GM18909 (cell line): Measurements from ENCODE around the gene PTPN14.

ENCODE experiments used
- ATAC-seq: cut with Tn5 transposase; IDR thresholded peaks from one replicate; pipeline ENCODE4 v1.9.1; 2021; ENCODE audit warnings: mild to moderate bottlenecking; ENCODE audit not compliant: unreplicated experiment, poor library complexity

Gene PTPN14

DNA sequence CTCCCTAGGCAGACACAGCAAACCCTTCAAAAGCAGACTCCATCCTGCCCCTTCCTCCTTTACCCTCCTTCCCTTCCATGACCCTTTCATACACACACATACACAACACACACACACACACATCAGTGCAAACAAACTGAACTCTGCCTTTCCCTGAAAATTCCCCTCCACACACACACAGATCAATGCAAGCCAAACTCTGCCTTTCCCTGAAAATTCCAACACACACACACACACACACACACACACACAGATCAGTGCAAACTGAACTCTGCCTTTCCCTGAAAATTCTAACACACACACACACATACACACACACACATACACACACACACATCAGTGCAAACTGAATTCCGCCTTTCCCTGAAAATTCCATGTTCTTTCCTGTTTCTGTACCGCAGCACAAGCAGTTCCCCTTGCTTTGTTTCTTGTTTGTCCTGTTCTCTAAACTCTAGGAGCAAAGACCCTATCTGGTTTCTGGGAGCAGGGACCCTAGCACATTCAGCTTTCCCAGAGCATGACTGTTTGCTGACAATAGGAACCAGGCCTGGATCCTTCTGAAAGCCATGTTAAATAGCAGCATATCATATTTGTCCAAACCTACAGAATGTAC lies 91.0 kb downstream of the PTPN14 start:
- ATAC-seq = no peak

DNA sequence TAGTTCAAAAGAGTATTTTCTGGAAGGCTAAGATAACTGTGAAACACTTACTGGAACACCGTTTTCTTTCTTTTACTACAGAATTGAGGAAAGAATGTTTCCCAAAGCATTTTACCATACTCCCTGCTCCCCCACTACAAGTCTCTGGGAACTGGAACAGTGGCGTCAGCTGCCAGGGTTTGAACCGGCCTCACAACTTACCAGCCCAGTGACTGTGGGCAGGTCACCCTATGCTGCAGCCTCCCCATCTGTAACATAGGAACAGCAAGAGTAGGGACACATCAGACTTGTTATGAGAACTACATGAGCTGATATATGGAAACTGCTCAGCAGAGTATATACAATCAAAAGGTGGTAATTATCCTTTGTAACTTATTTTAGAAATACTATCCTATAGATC lies 91.5 kb downstream of the PTPN14 start:
- no peak for ATAC-seq

DNA sequence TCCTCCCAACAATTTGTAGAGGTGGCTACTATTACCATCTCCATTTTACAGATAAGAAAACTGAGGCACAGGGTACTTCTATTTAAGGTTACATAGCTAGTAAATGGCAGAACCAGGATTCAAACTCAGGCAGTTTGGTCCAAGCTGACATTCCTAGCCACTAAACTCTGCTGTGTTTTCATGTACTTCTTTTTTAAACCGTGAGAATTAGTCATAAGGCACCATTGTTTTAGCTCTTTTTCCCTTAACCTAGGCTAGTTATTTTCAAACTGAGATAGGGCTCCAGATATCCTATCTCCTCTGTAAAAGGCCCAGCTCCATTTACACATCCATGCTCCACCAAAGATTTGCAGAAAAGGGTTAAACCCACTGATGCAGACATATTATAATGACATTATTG lies 92.9 kb downstream of the PTPN14 start:
- ATAC-seq = no peak

DNA sequence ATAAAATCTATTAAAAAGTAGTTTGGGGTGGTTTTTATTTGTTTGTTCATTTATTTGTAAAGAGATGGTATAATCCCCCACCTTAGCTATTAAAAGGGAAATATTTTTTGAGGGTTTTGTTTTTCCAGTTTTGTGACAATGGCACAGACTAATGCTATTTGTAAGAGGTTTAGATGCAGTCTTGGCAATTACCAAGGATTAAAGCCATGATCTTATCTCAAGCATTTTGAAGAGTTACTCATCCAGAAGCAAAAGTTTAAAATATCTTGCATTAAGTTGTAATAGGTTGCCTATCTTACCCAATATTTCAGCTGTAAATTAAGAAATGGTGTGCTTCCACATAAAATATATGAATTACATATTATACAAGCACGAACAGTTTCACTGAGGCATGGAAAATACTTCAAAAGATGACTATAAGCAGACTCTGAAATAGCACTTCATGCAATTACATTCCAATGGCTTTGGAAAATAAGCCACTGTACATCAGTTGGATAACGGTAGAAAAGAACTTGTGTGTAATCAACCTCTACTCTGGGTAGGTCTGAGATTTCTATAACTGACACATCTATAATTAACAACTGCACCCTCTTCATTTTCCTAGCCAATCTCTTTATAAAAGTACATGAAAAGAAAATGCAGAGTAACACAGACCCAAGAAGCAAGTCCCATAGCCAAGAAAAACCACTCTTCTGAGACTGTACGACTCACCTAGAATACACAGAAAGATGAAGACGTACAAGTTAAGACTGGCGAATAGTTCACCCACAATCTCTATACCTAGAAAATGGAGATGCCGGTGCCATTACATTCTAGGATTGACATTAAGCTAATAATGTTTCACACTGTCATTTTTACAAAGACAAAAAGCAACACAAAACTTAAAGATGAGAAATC lies 95.2 kb downstream of the PTPN14 start:
- no peak for ATAC-seq

DNA sequence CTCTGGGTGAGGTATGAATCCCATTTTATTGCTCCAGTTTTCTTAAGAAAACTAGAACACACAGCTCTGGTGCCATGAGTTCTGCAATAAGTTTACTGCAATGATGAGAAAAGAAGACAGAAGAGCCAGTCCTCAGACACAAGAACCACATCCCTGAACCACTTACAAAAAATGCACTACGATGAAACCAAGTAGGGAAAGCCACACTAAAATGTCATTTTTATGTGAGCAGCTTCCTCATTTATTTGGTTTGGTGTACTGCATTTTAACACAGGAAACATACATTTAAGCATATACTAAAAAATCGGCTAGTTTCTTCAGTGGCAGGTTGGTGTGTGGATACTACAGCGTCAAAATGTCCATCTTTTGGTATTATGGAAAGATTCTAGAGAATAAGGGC lies 95.9 kb downstream of the PTPN14 start:
- no peak for ATAC-seq

DNA sequence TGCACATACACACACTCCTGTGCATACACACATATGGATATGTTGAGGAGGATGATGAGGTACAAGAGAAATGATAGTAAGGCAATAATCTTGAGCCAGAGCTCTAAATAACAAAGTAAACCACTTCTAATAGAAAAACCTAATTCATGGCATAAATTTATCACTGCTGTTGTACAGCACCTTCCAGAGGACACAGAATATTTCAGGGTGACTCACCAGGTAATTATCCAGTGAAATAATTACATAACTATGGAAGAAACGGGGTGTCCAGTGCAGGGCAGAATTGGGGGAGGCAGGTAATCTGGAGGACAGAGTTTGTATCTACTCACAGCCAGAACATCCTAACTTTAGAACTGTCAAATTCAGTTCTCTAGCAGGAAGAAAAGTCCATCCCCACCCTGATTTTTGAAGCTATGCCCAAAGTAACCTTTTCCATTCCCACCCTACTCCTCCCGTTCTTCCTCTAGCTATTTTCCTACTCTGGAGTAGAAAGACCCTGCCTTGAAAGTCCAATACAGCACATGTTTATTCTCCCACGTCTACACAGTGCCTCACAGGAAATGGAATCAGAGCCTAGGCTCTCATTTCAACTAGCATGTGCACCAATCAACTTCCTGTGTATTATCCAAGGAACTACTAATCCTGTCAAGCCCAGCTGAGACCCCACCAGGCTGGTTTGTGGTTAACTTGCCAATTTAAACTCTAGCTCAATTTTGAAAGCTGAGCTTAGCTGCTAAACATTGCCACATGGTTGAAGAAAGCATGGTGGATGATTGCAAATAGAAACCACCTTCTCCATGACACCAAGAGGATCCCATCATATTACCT lies 96.6 kb downstream of the PTPN14 start:
- no peak for ATAC-seq

DNA sequence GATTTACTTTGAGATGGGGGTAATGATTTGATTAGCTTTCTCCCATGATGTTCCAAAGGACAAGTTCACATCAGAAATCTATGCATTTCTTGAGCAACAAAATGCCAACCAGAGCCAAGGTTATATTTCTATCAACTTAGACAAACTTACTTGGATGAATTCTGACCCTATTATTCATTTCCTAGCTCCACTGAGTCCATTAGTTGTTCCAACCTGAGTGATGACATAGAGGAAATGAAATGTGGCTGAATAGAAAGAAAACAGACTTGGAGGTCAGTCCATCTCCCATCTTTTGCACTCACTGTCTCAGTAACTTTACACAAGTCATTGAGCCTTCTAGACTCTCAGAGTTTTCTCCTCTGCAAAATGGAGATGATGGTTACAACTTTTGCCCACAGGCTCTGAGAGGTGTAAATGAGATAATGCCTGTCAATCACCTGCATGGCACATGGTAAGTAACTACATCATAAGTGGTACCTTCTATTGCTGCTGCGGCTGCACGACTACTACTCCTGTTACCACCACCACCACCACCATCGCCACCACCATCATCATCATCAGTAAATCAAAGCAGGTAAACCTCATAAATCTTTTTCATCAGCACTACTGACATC lies 98.2 kb downstream of the PTPN14 start:
- ATAC-seq = no peak

DNA sequence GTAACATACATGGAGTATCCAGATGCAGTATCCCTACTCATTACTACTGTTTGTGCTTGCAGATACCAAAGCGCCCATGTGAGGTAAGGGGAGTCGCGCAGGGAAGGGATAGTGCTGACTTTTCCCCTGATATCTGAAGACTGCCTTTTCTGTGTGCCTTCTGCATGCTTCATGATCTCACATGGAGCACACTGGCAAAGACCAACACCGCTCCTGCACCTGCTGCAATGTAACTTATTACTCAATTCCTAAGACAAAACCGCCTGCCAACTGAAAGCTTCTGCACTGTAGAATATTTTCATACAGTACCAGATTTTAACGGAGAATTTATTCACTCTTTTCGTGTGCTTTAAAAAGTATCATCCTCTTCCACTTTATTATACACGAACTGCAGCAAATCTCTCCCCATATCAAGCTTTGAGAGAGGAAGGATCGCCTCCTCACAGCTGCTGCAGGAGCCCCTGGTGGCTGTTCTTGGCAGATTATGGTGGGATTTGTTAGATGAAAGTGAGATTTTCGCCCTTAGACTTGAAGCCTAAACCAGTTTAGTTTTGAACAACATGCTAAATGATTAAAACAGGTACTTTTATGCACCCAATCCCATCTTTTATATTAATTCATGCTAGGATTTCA lies 99.1 kb downstream of the PTPN14 start:
- ATAC-seq = no peak

DNA sequence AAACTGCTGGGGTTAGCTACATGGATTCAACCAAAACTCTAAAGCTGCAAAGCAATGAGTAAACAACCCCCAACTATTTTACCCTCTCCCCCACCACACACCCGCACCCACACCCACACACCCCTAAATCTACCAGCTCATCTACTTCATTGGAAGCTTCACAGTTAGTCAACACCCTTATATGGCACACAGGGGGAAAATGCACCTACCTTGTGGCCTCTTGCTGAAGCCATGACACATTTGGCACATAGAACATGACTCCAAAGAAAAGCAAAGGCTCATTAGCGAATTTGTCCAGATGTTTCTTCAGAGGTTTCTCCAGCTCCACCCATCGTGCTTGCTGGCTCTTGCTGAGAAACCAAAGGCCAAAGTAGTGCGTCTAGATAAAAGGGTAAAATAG lies 99.8 kb downstream of the PTPN14 start:
- no peak for ATAC-seq

DNA sequence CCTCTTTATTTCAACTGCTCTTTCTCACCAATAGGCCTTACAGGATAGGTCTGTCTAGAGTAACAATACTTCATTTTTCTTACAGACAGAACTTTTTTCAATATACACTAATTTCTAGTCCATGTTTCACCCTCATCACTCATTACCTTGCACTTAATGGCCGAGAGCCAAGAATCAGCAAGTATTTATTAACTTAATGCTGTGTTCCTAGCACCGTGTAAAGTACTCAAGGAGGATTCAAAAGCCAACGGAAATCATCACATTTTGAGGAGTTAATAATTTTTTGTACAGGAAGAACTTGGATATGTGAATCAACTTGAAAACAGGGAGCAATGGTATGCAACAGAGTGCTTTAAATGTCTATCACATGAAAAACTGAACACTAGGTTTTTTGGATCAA lies 102.0 kb downstream of the PTPN14 start:
- no peak for ATAC-seq

DNA sequence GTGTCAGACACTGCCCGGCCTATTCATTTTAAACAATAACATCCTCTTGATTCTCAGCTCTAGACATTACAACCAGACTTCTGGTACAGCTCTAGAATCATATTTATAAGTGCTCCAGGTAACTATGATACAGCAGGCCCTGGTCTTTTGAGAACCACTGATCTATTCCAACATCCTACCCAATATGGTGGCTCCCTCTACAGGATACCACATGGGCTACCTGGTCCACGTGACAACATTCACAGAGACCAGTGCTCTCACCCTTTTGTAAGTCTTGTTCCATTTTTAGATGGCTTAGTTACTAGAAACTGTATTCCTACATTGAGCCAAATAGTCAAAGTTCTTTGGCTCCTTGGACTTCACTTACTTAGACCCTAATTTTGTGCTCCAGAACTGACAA lies 102.9 kb downstream of the PTPN14 start:
- ATAC-seq = no peak

DNA sequence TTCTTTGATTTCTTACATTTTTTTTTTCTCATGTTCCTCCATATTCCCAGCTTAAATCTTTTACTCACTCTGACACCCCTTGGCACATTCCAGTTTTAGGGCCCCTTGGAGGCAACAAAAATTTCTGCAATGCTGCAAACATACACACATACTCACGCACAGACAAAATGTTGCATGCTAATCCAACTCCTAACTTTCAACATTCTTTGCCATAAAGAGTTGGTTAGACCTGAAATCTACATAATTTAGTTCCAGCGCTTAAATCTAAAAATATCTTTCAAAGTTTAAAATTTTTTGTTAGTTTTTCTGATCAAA lies 103.9 kb downstream of the PTPN14 start:
- no peak for ATAC-seq

DNA sequence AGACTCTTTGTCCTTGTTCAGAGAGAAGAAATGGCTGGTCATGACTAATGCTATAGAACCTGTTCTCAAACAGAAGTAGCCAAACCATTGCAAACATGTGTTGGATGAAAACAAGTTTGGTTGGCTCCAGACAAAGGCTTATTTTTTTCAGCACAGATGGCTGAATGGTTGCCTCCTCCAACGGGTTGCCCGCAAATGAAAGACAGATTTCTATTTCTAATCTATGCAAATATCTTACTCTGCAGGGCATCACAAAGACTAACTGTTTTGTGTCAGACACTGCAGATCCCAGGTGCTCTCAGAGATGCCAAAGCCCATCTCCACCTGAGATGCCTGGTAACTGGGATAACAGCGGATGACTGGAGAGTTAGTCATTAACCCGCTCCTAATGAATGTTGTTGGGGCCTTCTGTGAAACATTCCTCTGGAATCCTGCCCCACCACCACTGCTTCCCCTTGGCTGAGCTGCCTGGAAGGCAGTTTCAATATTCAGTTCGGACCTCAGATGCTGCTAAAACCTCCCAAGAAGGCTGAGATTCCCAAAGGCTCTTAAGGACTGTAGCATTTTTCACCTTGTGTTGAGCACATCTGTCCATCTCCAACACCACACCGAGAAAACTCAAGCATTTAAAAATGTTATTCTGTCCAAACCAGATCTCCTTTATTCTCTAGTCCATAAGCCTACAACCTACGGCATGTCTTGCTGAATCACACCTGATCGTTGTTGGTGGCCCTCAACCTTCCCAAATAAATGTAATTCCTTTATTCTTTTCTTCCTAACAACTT lies 104.4 kb downstream of the PTPN14 start:
- peak; percentile 54 for ATAC-seq

DNA sequence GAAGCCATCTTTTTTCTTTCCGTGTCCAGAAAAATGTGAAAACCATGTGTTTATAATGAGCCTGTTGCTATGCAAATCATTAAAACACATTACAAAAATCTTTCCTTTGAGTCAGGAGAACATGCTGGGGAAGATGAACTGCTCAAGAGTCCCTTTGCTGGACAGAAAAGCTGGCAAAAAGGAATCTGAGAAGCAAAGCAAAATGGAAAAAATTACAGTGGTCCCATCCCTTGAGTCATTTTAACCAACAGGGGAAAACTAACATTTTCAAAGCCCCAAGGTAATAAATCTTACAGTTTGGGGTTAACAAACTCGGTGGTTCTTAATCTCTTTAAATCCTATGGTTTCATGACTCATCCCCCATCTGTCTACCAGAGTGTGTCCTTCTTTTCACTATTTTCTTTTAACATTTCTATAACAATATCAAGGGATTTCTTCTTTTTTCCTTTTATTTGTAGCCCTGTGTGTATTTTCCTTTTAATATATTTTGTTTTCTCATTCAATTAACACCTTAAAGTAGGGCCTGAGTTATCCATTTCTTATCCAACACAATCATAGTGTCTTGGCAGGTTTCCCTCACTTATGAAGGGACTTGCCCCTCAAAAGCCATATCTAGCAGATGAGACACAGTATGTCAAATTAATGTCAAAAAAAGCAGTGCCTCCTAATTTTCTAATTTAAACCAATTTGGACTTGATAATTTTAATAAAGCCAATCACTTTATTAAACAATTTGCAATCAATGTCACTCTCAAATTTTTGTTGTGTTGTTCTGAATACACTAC lies 105.4 kb downstream of the PTPN14 start:
- ATAC-seq = no peak

DNA sequence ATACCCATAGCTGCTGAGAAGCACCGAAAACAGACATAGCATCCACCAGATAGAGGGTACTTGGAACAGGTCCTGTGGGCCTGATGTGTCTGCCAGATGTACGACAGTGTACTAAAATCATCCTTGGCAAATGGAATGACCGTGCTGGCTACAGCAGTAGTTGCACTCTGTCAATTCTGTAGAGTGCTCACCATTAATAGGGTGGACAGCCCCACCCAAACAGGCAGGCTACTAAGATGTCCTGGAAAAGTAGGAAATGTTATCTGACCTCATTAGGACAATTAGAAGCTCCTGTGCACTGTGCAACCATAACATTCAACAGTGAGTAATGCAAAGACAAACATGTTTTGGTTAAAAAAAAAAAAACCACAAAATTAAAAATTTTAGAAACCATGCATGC lies 106.2 kb downstream of the PTPN14 start:
- ATAC-seq = no peak

DNA sequence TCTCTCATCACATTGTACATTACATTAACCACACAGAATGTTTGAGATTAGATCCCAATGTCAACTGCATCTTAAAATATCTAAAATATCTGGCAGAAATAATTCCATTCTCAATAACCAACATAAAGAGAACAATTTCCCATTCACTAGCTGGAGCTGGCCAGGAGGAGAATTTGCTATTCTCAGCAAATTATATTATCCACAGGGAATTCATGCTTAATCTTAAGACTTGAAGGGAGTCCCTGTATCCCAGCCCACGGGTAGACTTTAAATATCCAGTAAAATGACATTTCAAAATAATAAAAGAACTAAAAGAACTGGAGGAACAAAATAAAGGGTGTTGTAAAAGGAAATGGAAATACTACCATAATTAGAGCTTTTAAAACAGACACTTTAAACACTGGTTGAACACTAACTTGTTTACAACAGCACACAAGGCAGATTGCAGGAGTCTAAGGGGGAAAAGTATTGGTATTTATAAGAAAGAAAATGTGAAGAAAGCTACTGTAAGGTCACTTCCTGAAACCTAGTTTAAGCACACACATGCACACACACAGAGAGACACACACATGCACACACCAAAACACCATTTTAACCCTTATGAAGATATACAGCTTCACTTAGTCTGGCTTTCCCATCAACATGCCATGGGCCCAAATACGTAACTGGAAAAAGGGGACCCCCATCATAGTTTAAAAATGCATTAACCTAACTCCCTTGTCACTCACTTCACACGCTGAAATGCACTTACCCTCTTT lies 107.0 kb downstream of the PTPN14 start:
- ATAC-seq = no peak

DNA sequence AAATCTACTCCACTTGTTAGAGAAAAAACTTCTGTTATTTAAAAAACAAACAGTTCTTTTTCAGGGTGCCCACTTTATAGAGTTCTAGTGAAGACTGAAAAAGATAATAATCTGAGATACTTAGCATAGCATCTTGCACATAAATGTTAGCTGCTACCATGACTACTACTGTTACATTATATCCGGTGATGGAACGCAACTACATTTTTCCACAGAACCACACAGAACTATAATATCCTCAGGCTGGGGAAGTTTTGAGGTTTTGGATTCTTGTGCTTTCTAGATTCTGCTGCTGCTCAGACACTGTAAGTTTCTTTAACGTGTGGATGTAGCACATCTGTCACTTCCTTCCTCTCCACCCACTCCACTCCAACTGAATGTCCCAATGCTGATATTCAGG lies 110.3 kb downstream of the PTPN14 start:
- ATAC-seq = no peak
